Measurements from ENCODE around the gene RPL7A.

RPL7A gene

GRCh38 chr9:133347515-133347984, 468 bp upstream of the RPL7A start:
- peak overlapping the region; percentile 93 for H3K18ac ChIP-seq (ENCODE audit: low read length)
- peak overlapping the region; percentile 31 for H2BK5ac ChIP-seq (ENCODE audit: low read length)
- H2BK15ac ChIP-seq (replicated peaks; ENCODE audit: low read depth) = no peak overlapping the region
- peak overlapping the region; percentile 76 for H3K23ac ChIP-seq (ENCODE audit: low read length)
- H3K27me3 ChIP-seq (ENCODE audit: insufficient read depth, low read length, poor library complexity) = no peaks in the 10 kb centered on the region
- H2BK120ac ChIP-seq (ENCODE audit: low read depth, low read length) = peak overlapping the region; percentile 40
- peak overlapping the region; percentile 29 for H3K4me2 ChIP-seq (ENCODE audit: low read length)
- H3K27ac ChIP-seq (ENCODE audit: low read depth, low read length) = peak overlapping the region; percentile 54
- no CpG with 5 or more reads among the region's 41 CpGs for WGBS (ENCODE audit: extremely low coverage, insufficient coverage, low lambda C conversion rate)
- peak; percentile 50 for DNase-seq
- no peak overlapping the region for H2AK5ac ChIP-seq (ENCODE audit: low read length)
- H3K79me1 ChIP-seq (ENCODE audit: low read length) = peaks cover 29% of the 10 kb centered on the region
- peaks cover 43% of the 10 kb centered on the region for H3K79me2 ChIP-seq (ENCODE audit: control insufficient read depth, insufficient read depth, low read length)
- H3K56ac ChIP-seq (ENCODE audit: low read length) = peak overlapping the region; percentile 96
- H3K4ac ChIP-seq (ENCODE audit: low read depth, low read length) = peak overlapping the region; percentile 82
- H4K5ac ChIP-seq (ENCODE audit: low read length) = no peak overlapping the region
- H3K36me3 ChIP-seq (ENCODE audit: control insufficient read depth, insufficient read depth, low read length) = peaks cover 30% of the 10 kb centered on the region
- H4K8ac ChIP-seq (ENCODE audit: low read depth, low read length) = no peak overlapping the region
- peak overlapping the region; percentile 90 for H3K4me3 ChIP-seq (ENCODE audit: low read length)
- peak overlapping the region; percentile 90 for H3K9ac ChIP-seq (ENCODE audit: low read length)
- H3K4me1 ChIP-seq (ENCODE audit: control insufficient read depth, low read depth, low read length) = no peaks in the 10 kb centered on the region

GRCh38 chr9:133348718-133349573, 928 bp downstream of the RPL7A start:
- Histone ChIP-seq H3K27me3 (ENCODE audit: insufficient read depth, low read length, poor library complexity) (no peaks in the 10 kb centered on the region), H3K4me1 (ENCODE audit: control insufficient read depth, low read depth, low read length) (no peaks in the 10 kb centered on the region), H3K4me2 (ENCODE audit: low read length) (peak overlapping the region; percentile 99), H2BK15ac (replicated peaks; ENCODE audit: low read depth) (no peak overlapping the region), H3K23ac (ENCODE audit: low read length) (peak overlapping the region; percentile 97), H3K27ac (ENCODE audit: low read depth, low read length) (peak overlapping the region; percentile 87), H3K79me1 (ENCODE audit: low read length) (peaks cover 29% of the 10 kb centered on the region), H4K8ac (ENCODE audit: low read depth, low read length) (no peak overlapping the region), H3K56ac (ENCODE audit: low read length) (peak overlapping the region; percentile 99), H2AK5ac (ENCODE audit: low read length) (peak overlapping the region; percentile 82), H4K5ac (ENCODE audit: low read length) (no peak overlapping the region), H3K4me3 (ENCODE audit: low read length) (peak overlapping the region; percentile 95), H2BK5ac (ENCODE audit: low read length) (peak overlapping the region; percentile 93), H3K79me2 (ENCODE audit: control insufficient read depth, insufficient read depth, low read length) (peaks cover 43% of the 10 kb centered on the region), H3K9ac (ENCODE audit: low read length) (peak overlapping the region; percentile 99), H2BK120ac (ENCODE audit: low read depth, low read length) (peak overlapping the region; percentile 7), H3K18ac (ENCODE audit: low read length) (peak overlapping the region; percentile 96), H3K4ac (ENCODE audit: low read depth, low read length) (peak overlapping the region; percentile 70), H3K36me3 (ENCODE audit: control insufficient read depth, insufficient read depth, low read length) (peaks cover 27% of the 10 kb centered on the region)
- DNase-seq = no peak
- no CpG with 5 or more reads among the region's 25 CpGs for WGBS (ENCODE audit: extremely low coverage, insufficient coverage, low lambda C conversion rate)

GRCh38 chr9:133349965-133350616, 2.1 kb downstream of the RPL7A start:
- DNase-seq = no peak
- peaks cover 26% of the 10 kb centered on the region for H3K79me1 ChIP-seq (ENCODE audit: low read length)
- no peak overlapping the region for H3K23ac ChIP-seq (ENCODE audit: low read length)
- no peak overlapping the region for H3K4ac ChIP-seq (ENCODE audit: low read depth, low read length)
- peak overlapping the region; percentile 99 for H3K9ac ChIP-seq (ENCODE audit: low read length)
- H3K27me3 ChIP-seq (ENCODE audit: insufficient read depth, low read length, poor library complexity) = no peaks in the 10 kb centered on the region
- no peak overlapping the region for H4K8ac ChIP-seq (ENCODE audit: low read depth, low read length)
- no peak overlapping the region for H2AK5ac ChIP-seq (ENCODE audit: low read length)
- H3K56ac ChIP-seq (ENCODE audit: low read length) = peak overlapping the region; percentile 99
- H4K5ac ChIP-seq (ENCODE audit: low read length) = no peak overlapping the region
- H3K79me2 ChIP-seq (ENCODE audit: control insufficient read depth, insufficient read depth, low read length) = peaks cover 43% of the 10 kb centered on the region
- no peak overlapping the region for H2BK120ac ChIP-seq (ENCODE audit: low read depth, low read length)
- H3K36me3 ChIP-seq (ENCODE audit: control insufficient read depth, insufficient read depth, low read length) = peaks cover 24% of the 10 kb centered on the region
- no peak overlapping the region for H2BK15ac ChIP-seq (replicated peaks; ENCODE audit: low read depth)
- no peaks in the 10 kb centered on the region for H3K4me1 ChIP-seq (ENCODE audit: control insufficient read depth, low read depth, low read length)
- H3K4me2 ChIP-seq (ENCODE audit: low read length) = peak overlapping the region; percentile 99
- no CpG with 5 or more reads among the region's 15 CpGs for WGBS (ENCODE audit: extremely low coverage, insufficient coverage, low lambda C conversion rate)
- H2BK5ac ChIP-seq (ENCODE audit: low read length) = no peak overlapping the region
- H3K27ac ChIP-seq (ENCODE audit: low read depth, low read length) = no peak overlapping the region
- no peak overlapping the region for H3K18ac ChIP-seq (ENCODE audit: low read length)
- no peak overlapping the region for H3K4me3 ChIP-seq (ENCODE audit: low read length)

- H3K27ac ChIP-seq (ENCODE audit: low read depth, low read length) = no peak overlapping the region
- no peak overlapping the region for H2BK5ac ChIP-seq (ENCODE audit: low read length)
- no peak overlapping the region for H2BK15ac ChIP-seq (replicated peaks; ENCODE audit: low read depth)
- H3K56ac ChIP-seq (ENCODE audit: low read length) = no peak overlapping the region
- DNase-seq = no peak
- no peak overlapping the region for H3K4me2 ChIP-seq (ENCODE audit: low read length)
- no peak overlapping the region for H4K8ac ChIP-seq (ENCODE audit: low read depth, low read length)
- no peak overlapping the region for H3K18ac ChIP-seq (ENCODE audit: low read length)
- H3K4me3 ChIP-seq (ENCODE audit: low read length) = no peak overlapping the region
- no peaks in the 10 kb centered on the region for H3K27me3 ChIP-seq (ENCODE audit: insufficient read depth, low read length, poor library complexity)
- no peak overlapping the region for H2AK5ac ChIP-seq (ENCODE audit: low read length)
- H3K36me3 ChIP-seq (ENCODE audit: control insufficient read depth, insufficient read depth, low read length) = peaks cover 21% of the 10 kb centered on the region
- H3K79me2 ChIP-seq (ENCODE audit: control insufficient read depth, insufficient read depth, low read length) = peaks cover 34% of the 10 kb centered on the region
- H2BK120ac ChIP-seq (ENCODE audit: low read depth, low read length) = no peak overlapping the region
- no CpG with 5 or more reads among the region's 3 CpGs for WGBS (ENCODE audit: extremely low coverage, insufficient coverage, low lambda C conversion rate)
- no peak overlapping the region for H3K9ac ChIP-seq (ENCODE audit: low read length)
- no peak overlapping the region for H3K23ac ChIP-seq (ENCODE audit: low read length)
- no peaks in the 10 kb centered on the region for H3K4me1 ChIP-seq (ENCODE audit: control insufficient read depth, low read depth, low read length)
- H3K79me1 ChIP-seq (ENCODE audit: low read length) = peaks cover 13% of the 10 kb centered on the region
- no peak overlapping the region for H4K5ac ChIP-seq (ENCODE audit: low read length)
- no peak overlapping the region for H3K4ac ChIP-seq (ENCODE audit: low read depth, low read length)
These were observed 3.5 kb downstream of the RPL7A start for GRCh38 chr9:133351526-133351907.

GRCh38 chr9:133351908-133352634, 4.1 kb downstream of the RPL7A start:
- WGBS (ENCODE audit: extremely low coverage, insufficient coverage, low lambda C conversion rate) = no CpG with 5 or more reads among the region's 14 CpGs
- peak; percentile 93 for DNase-seq

More at GRCh38 chr9:133351908-133352634, 4.1 kb downstream of the RPL7A start:
- Histone ChIP-seq H3K4ac (ENCODE audit: low read depth, low read length) (no peak overlapping the region), H3K36me3 (ENCODE audit: control insufficient read depth, insufficient read depth, low read length) (peaks cover 21% of the 10 kb centered on the region), H4K5ac (ENCODE audit: low read length) (no peak overlapping the region), H2BK15ac (replicated peaks; ENCODE audit: low read depth) (no peak overlapping the region), H3K27ac (ENCODE audit: low read depth, low read length) (no peak overlapping the region), H3K4me2 (ENCODE audit: low read length) (no peak overlapping the region), H2AK5ac (ENCODE audit: low read length) (no peak overlapping the region), H3K27me3 (ENCODE audit: insufficient read depth, low read length, poor library complexity) (no peaks in the 10 kb centered on the region), H3K4me1 (ENCODE audit: control insufficient read depth, low read depth, low read length) (no peaks in the 10 kb centered on the region), H4K8ac (ENCODE audit: low read depth, low read length) (no peak overlapping the region), H3K4me3 (ENCODE audit: low read length) (no peak overlapping the region), H2BK5ac (ENCODE audit: low read length) (no peak overlapping the region), H3K79me2 (ENCODE audit: control insufficient read depth, insufficient read depth, low read length) (peaks cover 29% of the 10 kb centered on the region), H3K56ac (ENCODE audit: low read length) (no peak overlapping the region), H3K9ac (ENCODE audit: low read length) (no peak overlapping the region), H3K18ac (ENCODE audit: low read length) (no peak overlapping the region), H3K79me1 (ENCODE audit: low read length) (peaks cover 13% of the 10 kb centered on the region), H3K23ac (ENCODE audit: low read length) (no peak overlapping the region), H2BK120ac (ENCODE audit: low read depth, low read length) (no peak overlapping the region)
